Body of pancreas (tissue), 4 donors: Measurements from ENCODE around the gene GFRA1.

ENCODE experiments used
- CTCF ChIP-seq, 7 experiments: fragments of 450-650 bp in 4 of 7; fragments of 200-600 bp in 3 of 7; sonication (generic) in 3 of 7; IDR thresholded peaks; one replicate each; pipeline ENCODE4 v1.5.1; 2016 to 2019; ENCODE audit warnings: antibody characterized with exemption in 7 of 7
- POLR2A ChIP-seq, 3 donors: fragments of 450-650 bp; IDR thresholded peaks; one replicate each; pipeline ENCODE4 v1.6.1; 2016; ENCODE audit warnings: antibody characterized with exemption in 3 of 3, mild to moderate bottlenecking in 2 of 3

- TF ChIP-seq CTCF (IDR thresholded peaks at IDR 0.05) (no peak), POLR2A (IDR thresholded peaks at IDR 0.05) (no peak)
These were observed 61.3 kb downstream of the GFRA1 start for GRCh38 chr10:116211682-116212081.
